NCI-H1436 treated with DMSO at 0.1 percent for 48 hours (cell line): Measurements from ENCODE around the gene CXCL12.

Source experiments
- DNase-seq: peaks from one replicate; lab custom pipeline; 2025; lab: John Stamatoyannopoulos, UW

Gene CXCL12

DNA sequence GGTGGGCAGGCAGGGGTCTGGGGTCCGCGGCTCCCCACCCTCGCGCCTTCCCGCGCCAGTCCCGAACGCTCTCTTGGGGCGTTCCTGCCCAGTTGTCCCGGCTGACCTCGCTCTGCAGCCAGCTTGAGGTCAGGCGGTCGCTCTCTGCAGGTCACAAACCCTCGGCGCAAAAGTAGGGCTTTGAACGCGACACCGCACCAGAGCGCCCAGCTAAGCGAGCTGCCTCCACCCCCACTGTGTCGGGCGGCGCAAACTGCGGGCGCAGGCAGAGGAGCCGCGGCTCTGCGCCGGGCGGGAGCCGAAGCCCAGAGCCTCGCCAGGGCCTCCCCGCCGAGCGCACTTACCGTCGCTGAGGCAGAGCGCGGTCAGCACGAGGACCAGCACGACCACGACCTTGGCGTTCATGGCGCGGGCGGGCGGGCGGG is 284 bp downstream of the CXCL12 start:
- DNase-seq, result no peak

DNA sequence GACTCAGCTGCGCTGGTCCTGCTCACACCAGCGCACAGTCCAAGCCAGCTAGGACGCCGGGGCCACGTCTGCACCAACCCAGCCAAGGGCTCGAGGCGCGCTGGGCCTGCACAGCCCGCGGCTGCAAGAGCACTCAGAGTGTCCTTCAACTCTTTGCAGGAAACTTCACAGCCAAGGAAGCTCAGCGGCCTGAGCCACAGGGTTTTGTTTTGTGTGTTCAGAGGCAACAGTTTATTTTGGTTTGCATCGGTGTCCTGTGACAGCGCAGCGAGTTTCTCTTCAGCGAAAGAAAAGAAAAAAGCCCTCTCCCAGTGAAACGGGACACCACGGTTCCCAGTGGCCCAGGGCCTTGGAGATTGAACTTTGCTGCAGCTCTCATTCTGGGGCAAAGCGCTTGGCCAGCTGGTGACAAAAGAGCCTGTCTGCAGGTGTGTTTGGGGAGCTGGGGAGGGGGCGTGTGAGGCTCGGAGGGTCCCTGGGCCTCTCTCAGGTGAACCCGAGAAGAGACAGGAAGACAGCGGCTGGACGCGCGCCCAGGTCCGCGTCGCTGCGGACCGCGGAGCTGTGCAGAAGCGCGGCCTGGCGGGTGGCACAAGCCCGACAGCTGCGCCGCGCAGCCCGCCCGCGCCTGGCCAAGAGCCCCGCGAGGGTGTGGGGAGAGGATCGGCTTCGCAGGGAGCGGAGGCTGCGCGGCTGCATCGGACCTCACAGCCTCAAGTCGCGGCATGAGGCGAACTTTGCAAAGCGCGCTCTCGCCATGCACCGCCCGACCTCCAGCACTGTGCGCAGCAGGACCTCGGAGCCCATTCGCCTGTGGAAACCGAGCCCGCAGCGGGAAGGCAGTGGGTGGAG is 922 bp downstream of the CXCL12 start:
- DNase-seq, result no peak

DNA sequence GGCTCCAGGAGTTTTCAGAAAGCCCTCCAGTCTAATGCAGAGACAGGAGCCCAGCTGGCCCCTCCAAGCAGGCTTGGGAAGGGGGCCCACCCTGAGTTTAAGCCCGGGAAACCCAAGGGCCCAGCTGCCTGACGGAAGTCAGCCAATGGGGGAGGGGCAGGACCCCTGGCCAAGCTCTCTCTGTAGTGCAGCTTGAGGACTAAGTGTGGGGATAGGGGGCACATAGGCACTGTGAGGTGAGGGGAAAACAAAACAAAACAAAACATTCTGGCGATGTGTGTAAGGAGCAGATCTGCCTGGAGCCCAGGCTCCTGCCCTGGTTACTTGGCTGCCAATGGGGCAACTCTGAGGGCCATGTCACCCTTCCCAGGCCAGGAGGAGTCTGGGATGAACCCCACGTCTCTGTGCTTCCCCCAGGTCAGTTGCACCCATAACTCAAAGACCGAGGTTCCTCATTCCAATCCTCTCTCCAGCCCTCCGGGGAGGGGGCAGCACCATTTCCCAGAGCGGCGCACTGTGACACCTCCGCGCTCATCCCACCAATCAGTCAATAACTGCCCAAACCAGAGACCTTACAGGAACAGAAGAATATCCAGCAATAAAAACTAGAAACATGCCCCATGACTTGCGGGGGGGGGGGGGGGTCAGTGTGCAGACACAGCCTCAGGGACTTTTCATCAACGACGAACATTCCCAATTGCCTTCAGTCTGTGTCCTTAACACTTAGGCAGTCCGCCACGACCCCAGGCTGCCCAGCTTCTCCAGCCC is 1.7 kb downstream of the CXCL12 start:
- no peak for DNase-seq

DNA sequence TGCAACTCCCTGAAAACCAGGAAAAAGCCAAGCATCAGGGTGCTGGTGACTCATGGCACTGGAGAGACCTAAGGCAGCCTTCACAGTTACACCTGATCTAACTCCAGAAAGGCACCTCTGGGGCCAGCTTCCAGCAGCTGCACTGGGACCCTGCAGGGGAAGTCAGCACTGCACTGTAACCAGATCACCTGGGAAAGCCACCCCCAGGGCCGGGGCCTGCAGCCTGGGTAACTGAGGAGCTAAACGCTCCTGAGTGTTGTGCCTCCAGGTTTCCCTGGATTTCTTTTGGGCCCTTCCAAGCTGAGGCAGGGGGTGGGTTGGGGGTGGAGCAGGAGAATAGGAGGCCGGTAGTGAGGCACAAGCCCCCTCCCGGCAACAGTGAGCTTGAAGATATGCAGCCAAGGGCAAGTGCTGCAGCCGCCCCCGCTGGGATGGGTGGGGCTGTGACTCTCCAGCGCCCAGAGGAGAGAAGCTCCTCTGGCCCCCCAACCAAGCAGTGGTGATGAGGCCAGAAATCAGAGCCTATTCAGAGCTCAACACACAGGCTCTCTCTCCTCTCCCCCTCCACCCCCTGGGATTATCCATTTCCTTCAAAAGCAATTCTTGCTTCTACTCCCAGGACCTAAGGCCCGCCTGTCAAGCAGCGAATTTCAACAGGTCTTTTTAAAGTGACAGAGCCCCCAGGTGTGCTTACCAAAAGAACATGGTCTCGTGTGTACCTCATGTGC is 2.6 kb downstream of the CXCL12 start:
- no peak for DNase-seq

DNA sequence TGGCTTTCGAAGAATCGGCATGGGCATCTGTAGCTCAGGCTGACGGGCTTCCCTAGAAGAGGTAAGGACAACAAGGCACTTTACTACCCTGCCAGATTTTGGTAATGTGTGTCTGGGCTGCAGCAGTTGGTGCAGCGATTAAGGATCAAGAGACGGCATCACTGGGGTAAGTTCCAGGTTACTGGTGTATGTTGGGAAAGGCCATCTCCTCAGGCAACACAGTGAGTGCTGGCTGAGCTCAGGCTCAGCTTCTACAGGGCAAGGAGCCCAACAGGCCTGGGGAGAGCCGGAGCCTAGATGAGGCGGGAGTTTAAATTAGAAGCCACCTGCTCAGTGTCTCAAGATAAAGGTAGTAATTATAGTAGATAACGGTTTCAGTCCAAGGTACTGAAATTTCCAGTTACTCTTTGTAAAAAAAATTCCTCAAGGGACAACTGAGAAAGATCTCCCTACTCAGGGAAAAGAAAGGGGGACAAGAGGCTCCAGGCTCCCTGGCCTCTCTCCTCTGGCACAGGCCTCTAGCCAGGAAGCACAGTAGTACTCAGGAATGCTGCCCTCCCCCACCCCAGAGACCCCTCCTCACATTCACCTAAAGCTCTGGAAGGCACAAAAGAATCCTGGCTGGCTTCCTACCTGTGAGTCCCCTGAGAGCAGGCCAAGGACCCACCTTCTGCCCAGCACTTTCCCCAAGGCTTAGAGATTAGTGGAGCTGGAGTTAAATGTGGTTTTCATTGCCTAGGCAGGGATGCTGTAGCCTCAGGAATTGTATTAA is 3.9 kb downstream of the CXCL12 start:
- no peak for DNase-seq

DNA sequence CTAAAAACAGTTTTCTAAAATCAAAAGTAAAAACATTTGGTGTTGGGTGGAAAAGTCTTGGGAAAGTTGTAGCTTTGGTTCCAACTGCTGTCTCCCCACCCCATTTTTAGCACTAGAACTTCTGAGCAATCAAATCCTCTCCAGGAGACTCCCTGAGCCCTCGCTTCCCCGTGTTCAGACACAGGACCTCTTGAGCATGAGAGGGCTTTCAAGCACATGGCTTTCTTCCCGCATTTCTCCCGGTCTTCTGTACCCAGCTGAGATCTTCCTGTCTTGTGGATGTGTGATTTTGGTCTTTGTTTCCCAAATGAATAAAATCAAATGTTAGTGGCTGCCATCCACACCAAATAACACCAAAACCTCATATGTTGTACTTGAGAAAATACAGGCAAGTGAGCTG is 5.0 kb downstream of the CXCL12 start:
- no peak for DNase-seq

DNA sequence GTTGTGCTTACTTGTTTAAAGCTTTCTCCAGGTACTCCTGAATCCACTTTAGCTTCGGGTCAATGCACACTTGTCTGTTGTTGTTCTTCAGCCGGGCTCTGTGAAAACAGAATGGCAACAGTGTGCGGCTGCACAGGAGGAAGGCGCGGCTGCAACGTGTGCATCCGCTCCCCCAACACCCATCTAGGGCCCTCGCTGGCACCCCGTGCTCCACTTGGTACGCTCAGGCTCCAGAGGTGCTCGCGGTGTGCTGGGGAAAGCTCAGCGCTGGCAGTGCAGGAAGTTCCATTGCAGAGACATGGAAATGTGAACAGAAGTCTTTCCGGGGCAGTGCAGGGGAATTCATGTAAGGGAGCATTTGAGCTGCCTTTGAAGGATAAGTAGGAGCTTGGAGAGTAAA is 6.3 kb downstream of the CXCL12 start:
- DNase-seq, result no peak

DNA sequence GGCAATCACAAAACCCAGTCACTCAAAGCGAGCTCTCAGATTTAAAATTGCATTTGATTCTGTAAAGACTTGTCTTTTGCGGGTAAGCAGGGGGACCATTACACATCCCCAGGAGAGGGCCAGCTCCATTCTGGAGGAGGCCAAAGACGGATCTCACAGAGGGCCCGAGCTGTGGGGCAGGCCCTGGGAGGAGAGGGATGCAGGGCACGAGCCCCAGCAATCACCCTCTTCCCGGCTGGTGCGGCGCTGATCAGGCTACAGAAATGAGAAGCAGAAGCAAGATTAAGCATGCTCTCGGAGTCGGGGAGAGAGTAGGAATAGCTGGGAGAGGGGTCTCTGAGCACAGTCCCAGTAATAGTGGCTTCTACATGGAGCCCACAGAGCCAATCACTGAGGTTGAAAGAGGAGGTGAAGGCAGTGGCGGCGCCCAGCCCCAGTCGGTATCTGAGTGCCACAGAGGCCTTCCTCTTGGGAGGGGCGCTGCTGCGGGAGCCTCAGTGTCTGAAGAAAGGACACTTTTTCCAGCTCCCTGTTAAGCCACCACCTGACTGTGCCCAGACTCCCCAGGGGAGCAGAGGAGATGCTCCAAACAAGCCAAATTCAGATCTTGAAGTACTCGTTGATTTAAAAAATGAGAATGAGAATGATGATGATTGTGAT is 7.1 kb downstream of the CXCL12 start:
- DNase-seq, result no peak

DNA sequence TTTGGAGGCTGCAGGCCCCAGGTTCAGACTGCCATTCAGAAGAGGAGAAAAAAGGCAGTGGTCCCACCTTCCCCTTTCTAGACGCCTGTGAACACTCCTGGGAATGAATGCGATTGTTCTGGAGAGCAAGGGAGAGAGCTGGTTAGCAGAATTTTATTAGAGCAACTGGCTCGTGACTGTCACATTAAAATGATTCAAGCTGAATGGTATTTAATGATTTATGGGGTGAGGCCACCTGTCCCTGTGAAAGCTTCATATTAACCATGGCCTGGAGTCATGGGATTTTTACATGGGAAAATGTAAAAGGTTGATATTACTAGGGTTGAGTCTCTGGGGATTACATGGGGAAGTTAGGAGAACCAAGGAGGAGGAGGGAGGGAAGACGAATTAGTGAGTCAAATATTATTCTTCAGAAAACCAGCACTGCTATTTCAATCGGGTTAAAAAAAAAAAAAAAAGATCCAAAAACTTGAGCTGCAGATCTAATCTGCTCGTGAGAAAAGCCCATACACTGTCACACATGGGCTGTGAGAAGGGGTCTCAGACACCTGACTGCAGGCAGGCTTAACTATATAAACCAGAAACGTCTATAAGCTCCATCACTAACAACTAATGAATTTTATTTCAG is 8.3 kb downstream of the CXCL12 start:
- no peak for DNase-seq

DNA sequence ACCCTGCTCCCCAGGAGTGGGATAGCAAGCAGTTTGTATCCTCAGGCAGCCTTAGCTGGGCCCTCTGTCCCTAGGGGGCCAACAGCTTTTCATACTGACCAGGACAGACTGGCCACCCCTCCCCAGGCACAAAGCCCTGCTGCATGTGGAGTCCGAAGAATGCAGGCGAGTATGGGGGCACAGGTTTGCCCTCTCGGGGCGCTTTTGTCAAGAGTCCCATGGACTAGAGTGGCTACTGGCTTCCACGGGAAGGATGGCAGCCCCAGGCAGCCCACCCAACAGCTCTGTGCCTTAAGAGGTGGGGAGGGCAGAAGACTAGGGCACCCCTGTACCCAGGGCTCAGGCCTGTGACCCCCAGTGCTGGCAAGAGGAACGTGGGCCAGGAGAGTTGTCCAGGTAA is 10.7 kb downstream of the CXCL12 start:
- DNase-seq, result no peak

DNA sequence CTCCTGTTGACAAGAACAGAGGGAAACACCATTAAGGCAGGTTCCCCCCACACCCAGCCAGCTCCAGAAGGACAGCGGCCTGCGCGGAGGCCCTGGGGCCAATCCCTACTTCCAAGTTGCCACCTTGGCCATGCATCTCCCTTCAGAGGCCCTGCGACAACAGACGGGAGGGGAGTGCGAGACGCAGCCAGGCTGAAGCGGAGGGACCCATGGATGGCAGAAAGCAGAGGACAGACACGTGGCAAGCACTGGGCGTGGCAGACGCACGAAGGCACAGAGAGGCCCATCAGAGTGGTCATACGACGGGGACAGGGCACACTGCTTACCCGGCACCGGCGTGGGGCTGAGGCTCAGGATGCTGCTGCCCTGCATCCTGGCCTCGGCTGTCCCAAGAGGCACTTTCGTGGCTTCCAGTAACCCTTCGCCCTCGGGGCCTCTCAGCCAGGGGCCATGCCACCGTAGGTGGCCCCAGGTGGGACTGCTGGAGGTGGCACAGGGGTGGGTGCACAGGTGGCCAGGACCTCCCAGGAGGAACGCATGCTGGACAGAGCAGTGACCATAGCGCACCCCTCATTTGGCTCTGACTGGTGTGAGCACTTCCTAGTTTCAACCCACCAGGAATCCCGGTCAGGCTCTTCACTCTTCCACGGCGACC is 11.4 kb downstream of the CXCL12 start:
- no peak for DNase-seq

DNA sequence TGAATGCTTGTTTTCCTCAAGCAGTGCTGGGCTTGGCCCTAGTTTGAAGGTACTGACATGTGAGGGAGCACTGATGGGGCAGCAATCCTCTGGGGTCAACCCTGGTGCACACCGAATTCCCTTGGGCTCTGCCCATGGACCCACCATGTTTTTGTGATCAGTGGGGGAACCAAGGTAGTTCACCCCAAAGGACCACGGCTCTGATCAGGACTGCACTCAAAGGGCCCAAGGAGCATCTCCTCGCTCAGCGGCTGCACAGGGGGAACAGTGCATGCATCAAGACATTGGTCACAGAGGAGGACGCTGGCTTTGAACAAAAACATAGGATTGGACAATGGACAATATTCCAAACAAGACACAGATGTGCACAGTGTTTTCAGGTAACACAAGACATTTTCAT is 12.7 kb downstream of the CXCL12 start:
- DNase-seq, result no peak

DNA sequence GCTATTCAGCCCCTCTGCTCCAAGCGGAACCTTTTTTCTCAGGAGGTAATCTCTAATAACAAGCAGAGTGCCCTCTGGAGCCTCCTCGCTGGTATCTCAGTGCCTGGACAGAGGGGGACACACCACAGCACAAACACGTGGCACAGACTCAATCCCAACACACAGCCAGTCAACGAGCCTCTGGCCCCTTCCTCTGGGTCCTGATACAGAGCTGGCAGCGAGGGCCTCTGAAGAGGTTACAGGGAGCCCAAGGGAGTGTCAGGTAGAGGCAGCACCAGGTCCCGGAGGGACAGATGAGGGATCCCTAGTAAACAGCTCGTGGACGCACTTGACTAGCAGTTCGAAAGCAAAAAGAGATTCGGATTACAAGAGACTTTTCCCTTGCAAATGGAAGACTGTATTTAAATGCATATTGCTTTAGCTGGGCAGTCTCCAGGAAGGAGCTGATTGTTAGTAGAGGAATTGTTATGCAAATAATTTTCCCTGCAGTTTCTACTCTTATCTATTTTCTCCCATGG is 14.1 kb downstream of the CXCL12 start:
- no peak for DNase-seq

DNA sequence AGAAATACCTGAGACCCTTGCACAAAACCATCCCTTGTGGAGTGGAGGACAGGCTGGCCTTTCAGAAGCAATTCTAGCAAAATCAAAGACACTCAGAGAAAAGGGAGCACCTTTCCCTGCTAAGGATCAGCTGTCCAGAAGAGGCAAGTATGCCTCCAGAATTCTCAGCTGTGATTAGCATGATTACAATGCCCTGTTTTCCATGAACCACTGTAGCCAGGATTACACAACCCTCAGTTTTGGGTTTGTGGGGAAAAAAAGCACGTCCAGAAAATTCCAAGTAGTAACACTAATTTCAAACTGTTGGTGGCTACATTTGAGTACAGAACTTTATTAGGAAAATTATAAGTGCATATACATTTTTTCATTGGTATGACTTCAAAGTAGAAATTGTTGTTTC is 15.0 kb downstream of the CXCL12 start:
- no peak for DNase-seq

DNA sequence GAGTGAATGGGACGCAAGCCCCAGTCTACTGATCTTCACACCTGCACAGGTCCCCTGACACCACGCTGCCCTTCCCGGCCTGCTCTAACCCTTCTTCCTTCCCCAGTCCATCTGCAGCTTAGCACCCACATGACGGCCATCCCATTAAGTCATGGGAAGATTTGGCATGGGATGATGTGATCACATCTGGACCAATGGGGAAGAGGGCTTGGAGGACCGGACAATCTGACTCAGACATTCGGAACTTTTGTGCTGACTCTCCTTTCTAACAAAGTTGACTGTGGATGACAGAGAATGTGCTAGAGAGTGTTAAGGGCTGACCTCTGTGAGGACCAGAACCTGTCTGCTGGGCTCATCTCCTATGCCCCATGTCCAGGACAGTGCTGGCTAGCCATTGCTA is 15.6 kb downstream of the CXCL12 start:
- DNase-seq, result no peak

DNA sequence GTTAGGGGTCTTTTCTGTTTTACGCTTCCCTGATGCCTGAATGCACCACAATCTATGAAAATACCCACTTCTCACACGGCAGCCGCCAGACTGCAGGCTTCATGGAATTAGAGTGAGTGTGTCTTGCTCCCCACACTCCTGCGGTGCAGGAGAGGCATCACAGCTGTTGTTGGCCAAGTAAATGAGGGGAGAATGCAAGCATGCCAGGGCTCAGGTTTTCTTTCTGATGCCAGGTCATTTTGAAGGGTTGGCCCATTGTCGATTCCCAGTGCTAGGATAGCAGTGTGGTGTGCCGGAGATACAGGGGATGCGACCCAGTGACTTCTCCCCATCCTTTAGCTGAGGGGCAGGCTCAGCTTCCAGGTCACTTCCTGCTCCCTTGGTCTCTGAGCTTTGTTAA is 16.3 kb downstream of the CXCL12 start:
- DNase-seq, result no peak

DNA sequence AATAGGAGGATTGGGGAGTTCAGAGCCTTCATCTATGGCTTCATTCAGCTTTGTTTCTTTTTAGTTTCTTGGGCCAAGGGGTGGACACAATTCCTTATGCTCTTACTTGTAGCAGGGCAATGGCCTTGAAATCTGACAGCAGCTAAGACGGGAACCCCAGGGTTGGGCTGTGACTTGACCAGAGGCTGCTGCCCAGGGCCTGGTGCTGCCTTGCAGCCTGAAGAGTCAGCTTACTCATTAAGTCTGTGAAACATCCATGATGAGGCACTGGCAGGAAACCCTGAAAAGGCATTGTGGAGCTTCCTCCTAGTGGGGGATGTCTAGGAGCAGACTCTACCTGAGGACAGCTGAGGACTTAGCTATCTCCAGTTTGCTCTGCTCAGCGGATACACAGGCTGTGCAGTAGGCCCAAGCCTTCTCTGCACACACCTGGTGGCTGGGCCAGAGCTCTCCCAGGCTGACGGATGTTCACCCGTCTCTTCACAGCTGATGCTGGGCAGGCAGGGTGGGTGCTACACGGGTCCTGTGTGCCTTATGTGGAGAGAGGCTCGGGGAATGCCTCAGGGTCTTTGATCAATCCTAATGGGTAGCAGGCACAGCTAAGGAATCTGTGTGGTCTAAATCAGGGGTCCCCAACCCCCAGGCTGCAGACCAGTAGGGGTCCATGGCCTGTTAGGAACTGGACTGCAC is 17.8 kb downstream of the CXCL12 start:
- no peak for DNase-seq

DNA sequence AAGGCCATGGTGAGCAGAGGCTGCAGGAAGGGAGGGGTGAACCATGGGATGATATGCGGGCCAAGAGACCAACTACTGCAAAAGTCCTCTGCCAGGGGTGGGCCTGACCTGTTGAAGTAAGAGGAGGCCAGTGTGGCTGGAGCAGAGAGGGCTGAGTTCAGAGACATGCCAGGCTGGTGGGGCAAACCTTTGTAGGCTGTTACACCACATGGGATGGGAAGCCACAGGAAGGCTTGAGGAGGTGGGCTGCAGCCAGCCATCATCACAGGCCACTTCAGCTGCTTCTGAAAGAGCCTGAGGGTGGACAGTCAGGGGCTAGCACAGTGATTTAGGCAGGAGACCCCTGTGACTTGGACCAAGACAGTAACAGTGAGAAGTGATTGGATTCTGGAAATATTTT is 20.3 kb downstream of the CXCL12 start:
- no peak for DNase-seq

DNA sequence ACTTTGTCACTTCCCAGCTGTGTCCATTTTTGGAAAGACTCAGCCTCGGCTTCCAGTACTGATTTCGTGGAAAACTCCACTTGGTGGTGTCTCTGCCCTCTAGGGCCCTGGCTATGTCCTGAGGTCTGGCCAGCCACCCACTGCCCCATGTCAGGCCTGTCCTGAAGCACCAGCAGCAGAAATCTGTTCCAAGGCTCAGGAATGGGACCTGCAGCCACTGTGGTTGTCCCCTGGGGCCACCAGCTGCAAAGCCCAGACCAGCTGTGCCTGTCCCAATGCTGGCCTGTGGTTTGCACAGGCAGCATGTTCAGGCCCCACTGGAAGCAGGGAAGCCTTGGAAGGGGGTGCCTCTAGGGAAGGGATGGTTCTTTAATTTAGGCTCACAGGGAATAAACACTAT is 21.2 kb downstream of the CXCL12 start:
- no peak for DNase-seq
